ENCODE results near the gene SMIM35.

The SMIM35 gene

GRCh38 chr11:118109231-118109630 lies 22.5 kb upstream of the SMIM35 start:
- DNase-seq (ENCODE audit: low read depth): peak; percentile 5

GRCh38 chr11:118108513-118108912 lies 21.8 kb upstream of the SMIM35 start:
- no peak for DNase-seq (ENCODE audit: low read depth)

- peak; percentile 3 for DNase-seq (ENCODE audit: low read depth)
Measured at GRCh38 chr11:118106789-118107335, 20.1 kb upstream of the SMIM35 start.

GRCh38 chr11:118105657-118106305 lies 19.0 kb upstream of the SMIM35 start:
- DNase-seq (ENCODE audit: low read depth): no peak

- no peak for DNase-seq (ENCODE audit: low read depth)
Measured at GRCh38 chr11:118104491-118104890, 17.7 kb upstream of the SMIM35 start.

- DNase-seq (ENCODE audit: low read depth): no peak
Measured at GRCh38 chr11:118102721-118103261, 16.0 kb upstream of the SMIM35 start.

GRCh38 chr11:118100691-118101232 lies 14.0 kb upstream of the SMIM35 start:
- DNase-seq (ENCODE audit: low read depth): no peak

GRCh38 chr11:118099838-118100556 lies 13.2 kb upstream of the SMIM35 start:
- DNase-seq (ENCODE audit: low read depth): no peak

GRCh38 chr11:118098996-118099837 lies 12.5 kb upstream of the SMIM35 start:
- DNase-seq (ENCODE audit: low read depth): no peak

GRCh38 chr11:118095967-118096367 lies 9.2 kb upstream of the SMIM35 start:
- no peak for DNase-seq (ENCODE audit: low read depth)

GRCh38 chr11:118095493-118095892 lies 8.7 kb upstream of the SMIM35 start:
- no peak for DNase-seq (ENCODE audit: low read depth)

GRCh38 chr11:118092907-118093571 lies 6.3 kb upstream of the SMIM35 start:
- no peak for DNase-seq (ENCODE audit: low read depth)

- DNase-seq (ENCODE audit: low read depth): no peak
Measured at GRCh38 chr11:118091690-118092089, 4.9 kb upstream of the SMIM35 start.

- DNase-seq (ENCODE audit: low read depth): no peak
Measured at GRCh38 chr11:118090545-118091162, 3.9 kb upstream of the SMIM35 start.

- DNase-seq (ENCODE audit: low read depth): no peak
Measured at GRCh38 chr11:118088531-118088930, 1.8 kb upstream of the SMIM35 start.

GRCh38 chr11:118087931-118088330 lies 1.2 kb upstream of the SMIM35 start:
- DNase-seq (ENCODE audit: low read depth): no peak

- no peak for DNase-seq (ENCODE audit: low read depth)
Measured at GRCh38 chr11:118084656-118085055, 2.1 kb downstream of the SMIM35 start.

GRCh38 chr11:118084247-118084646 lies 2.5 kb downstream of the SMIM35 start:
- peak; percentile 11 for DNase-seq (ENCODE audit: low read depth)

- DNase-seq (ENCODE audit: low read depth): no peak
Measured at GRCh38 chr11:118082880-118083552, 3.7 kb downstream of the SMIM35 start.

GRCh38 chr11:118081241-118081958 lies 5.4 kb downstream of the SMIM35 start:
- DNase-seq (ENCODE audit: low read depth): peak; percentile 4
